Measurements from ENCODE around the gene TMEM117.

DNA sequence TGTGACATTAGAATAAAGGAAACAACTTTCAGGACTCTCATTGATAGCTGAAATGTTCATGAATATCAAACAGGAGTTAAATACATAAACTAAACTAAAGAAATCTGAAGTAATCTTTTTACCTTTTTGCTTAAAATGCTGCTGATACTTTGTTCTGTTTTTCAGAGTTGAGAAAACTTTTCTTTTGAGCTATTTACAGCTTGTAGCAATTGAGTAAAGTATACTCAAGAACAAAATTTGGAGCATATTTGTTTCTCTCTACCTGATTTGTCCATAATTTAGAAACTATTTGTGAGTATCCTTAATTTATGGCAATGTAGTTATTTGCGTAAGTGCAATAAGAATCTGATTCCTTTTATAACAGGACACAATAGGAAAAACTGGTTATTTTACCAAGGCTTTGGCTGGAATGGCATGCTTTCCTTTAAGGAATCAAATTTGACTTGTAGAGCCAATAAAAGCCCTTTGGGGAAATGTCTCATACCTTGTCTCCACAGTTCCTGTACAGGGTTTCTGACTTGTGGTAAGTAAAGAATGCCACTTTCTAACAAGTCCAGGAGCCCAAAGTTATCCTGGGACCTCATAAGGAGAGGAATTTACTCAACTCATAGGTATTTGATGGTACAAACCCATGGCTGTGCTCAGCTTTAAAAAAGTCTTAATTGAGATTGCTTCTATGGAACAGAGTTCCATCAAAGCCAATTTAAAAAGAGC lies 195.7 kb downstream of the TMEM117 start:
- TF ChIP-seq EZH2 (IDR thresholded peaks at IDR 0.05; ENCODE audit: low read length) (no peak), CTCF (optimal IDR thresholded peaks at IDR 0.05 in 1 of 3, IDR thresholded peaks at IDR 0.05 in 1 of 3, conservative IDR thresholded peaks at IDR 0.05 in 1 of 3; ENCODE audit: extremely low read depth in 1 of 3, insufficient read depth in 2 of 3, low read length in 3 of 3) (no peak)

Measured in keratinocyte (primary cell).